ENCODE results near the gene HAP1.
A peak's percentile ranks its signal among the peaks of the same experiment; 100 is the strongest.

The HAP1 gene

GRCh38 chr17:41717408-41718286 is 16.8 kb downstream of the HAP1 start:
- Histone ChIP-seq H3K9me3 (ENCODE audit: control insufficient read depth, insufficient read depth, low read depth, low read length) (no peaks in the 10 kb centered on the region), H3K4me1 (ENCODE audit: control insufficient read depth, insufficient read depth, low read length) (0 out of 2 replicates have a peak, but pooled peaks cover 4% of the 10 kb centered on the region), H3K4me3 (ENCODE audit: low read depth, low read length) (no peak overlapping the region), H3K27ac (ENCODE audit: extremely low read depth, low read depth, low read length) (no peak overlapping the region), H3K36me3 (ENCODE audit: control insufficient read depth in 2 of 2, insufficient read depth in 1 of 2, low read length in 2 of 2) (no peaks in the 10 kb centered on the region)
- ChIA-PET CTCF (interaction anchor here (0.5 to 2.2 kb wide), 7 partner anchors 9 to 83 kb away, joined by 3 to 12 read pairs (median 5); no protein-coding TSS in a partner anchor), POLR2A (interaction anchor here (0.6 to 4.4 kb wide), 2 partner anchors 11 to 29 kb away, joined by 5 to 18 read pairs; partner anchors contain the start of gene EIF1)
- no peak for TF ChIP-seq ZNF639 (tag by site-specific recombination; IDR thresholded peaks at IDR 0.05)
- TF ChIP-seq ZSCAN16 (tag by site-specific recombination; IDR thresholded peaks at IDR 0.05) = no peak
- TF ChIP-seq ZNF664 (tag by site-specific recombination; IDR thresholded peaks at IDR 0.05) = no peak
- no peak for TF ChIP-seq ZNF391 (tag by site-specific recombination; IDR thresholded peaks at IDR 0.05; ENCODE audit: borderline replicate concordance, low read depth)
- TF ChIP-seq ZNF626 (tag by site-specific recombination; IDR thresholded peaks at IDR 0.05) = no peak
- TF ChIP-seq BCL11A (tag by site-specific recombination; IDR thresholded peaks at IDR 0.05; ENCODE audit: low read depth) = no peak
- TF ChIP-seq PRDM1 (tag by site-specific recombination; IDR thresholded peaks at IDR 0.05) = peak; percentile 77

- H3K4me1 ChIP-seq (ENCODE audit: control insufficient read depth, insufficient read depth, low read length) = no peaks in the 10 kb centered on the region
- no peaks in the 10 kb centered on the region for H3K36me3 ChIP-seq (ENCODE audit: control insufficient read depth in 2 of 2, insufficient read depth in 1 of 2, low read length in 2 of 2)
- peak; percentile 83 for TF ChIP-seq KLF1 (tag by site-specific recombination; IDR thresholded peaks at IDR 0.05)
- no peak for TF ChIP-seq ZNF639 (tag by site-specific recombination; IDR thresholded peaks at IDR 0.05)
- TF ChIP-seq ZNF548 (tag by site-specific recombination; IDR thresholded peaks at IDR 0.05) = no peak
- no peak for TF ChIP-seq ZNF311 (tag by site-specific recombination; IDR thresholded peaks at IDR 0.05; ENCODE audit: borderline replicate concordance)
- H3K4me3 ChIP-seq (ENCODE audit: low read depth, low read length) = no peak within 1 kb of the TSS
- no peaks in the 10 kb centered on the region for H3K9me3 ChIP-seq (ENCODE audit: control insufficient read depth, insufficient read depth, low read depth, low read length)
- ChIA-PET POLR2A (interaction anchor here (1.5 kb wide), 1 partner anchor 22 kb away, joined by 4 read pairs; no protein-coding TSS in a partner anchor), CTCF (interaction anchor here (0.6 to 9.8 kb wide), 4 partner anchors 9 to 254 kb away, joined by 3 to 103 read pairs (median 3); no protein-coding TSS in a partner anchor)
- no peak within 1 kb of the TSS for H3K27ac ChIP-seq (ENCODE audit: extremely low read depth, low read depth, low read length)
Measured at GRCh38 chr17:41711669-41712400, 22.6 kb downstream of the HAP1 start, which contains the start of gene GAST. Gene GAST (plus strand): TSS chr17:41712331. CDS start chr17:41715437, 3,106 bp downstream.

- Histone ChIP-seq H3K4me3 (ENCODE audit: low read depth, low read length) (no peak overlapping the region), H3K27ac (ENCODE audit: extremely low read depth, low read depth, low read length) (no peak overlapping the region), H3K4me1 (ENCODE audit: control insufficient read depth, insufficient read depth, low read length) (no peaks in the 10 kb centered on the region), H3K9me3 (ENCODE audit: control insufficient read depth, insufficient read depth, low read depth, low read length) (no peaks in the 10 kb centered on the region), H3K36me3 (ENCODE audit: control insufficient read depth in 2 of 2, insufficient read depth in 1 of 2, low read length in 2 of 2) (no peaks in the 10 kb centered on the region)
- CTCF ChIA-PET = interaction anchor here (1.2 to 9.8 kb wide), 2 partner anchors 16 to 86 kb away, joined by 5 to 103 read pairs; partner anchors contain the start of gene KRT17
- POLR2A ChIA-PET = interaction anchor here (1.5 to 3.5 kb wide), 3 partner anchors 21 to 22 kb away, joined by 3 to 24 read pairs (median 4); partner anchors contain the start of gene EIF1
- no peak for TF ChIP-seq ZNF776 (tag by site-specific recombination; IDR thresholded peaks at IDR 0.05; ENCODE audit: borderline replicate concordance)
Measured at GRCh38 chr17:41710472-41711090, 23.9 kb downstream of the HAP1 start.

All from HEK293 (cell line).